ENCODE data around the gene AOPEP.

DNA sequence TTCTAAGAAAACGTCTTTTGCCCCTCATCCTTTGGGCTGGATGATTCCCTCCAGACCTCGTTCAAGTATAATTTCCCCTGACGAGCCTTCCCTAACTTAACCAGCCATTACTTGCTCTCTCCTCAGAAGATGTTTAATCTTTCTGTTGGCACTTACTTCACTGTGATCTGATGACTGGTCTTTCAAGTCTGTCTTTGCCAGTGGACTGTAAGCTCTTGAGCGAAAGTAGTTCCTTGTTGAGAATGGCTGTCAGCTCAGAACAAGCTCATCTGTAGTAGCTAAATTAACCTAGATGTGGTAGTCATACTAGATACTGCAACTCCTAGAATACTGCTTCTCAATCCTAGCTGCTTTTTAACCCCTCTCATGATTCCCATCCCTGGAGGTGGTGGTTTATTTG is 125.0 kb downstream of the AOPEP start:
- TF ChIP-seq POLR2AphosphoS5 (IDR thresholded peaks at IDR 0.05) (no peak), EZH2 (IDR thresholded peaks at IDR 0.05; ENCODE audit: borderline replicate concordance, insufficient read depth, low read length, poor library complexity, severe bottlenecking) (no peak), TAF1 (IDR thresholded peaks at IDR 0.05; ENCODE audit: low read depth) (no peak), SMC3 (conservative IDR thresholded peaks at IDR 0.05; ENCODE audit: poor library complexity) (no peak)
- TF ChIP-seq, protein P1, sequence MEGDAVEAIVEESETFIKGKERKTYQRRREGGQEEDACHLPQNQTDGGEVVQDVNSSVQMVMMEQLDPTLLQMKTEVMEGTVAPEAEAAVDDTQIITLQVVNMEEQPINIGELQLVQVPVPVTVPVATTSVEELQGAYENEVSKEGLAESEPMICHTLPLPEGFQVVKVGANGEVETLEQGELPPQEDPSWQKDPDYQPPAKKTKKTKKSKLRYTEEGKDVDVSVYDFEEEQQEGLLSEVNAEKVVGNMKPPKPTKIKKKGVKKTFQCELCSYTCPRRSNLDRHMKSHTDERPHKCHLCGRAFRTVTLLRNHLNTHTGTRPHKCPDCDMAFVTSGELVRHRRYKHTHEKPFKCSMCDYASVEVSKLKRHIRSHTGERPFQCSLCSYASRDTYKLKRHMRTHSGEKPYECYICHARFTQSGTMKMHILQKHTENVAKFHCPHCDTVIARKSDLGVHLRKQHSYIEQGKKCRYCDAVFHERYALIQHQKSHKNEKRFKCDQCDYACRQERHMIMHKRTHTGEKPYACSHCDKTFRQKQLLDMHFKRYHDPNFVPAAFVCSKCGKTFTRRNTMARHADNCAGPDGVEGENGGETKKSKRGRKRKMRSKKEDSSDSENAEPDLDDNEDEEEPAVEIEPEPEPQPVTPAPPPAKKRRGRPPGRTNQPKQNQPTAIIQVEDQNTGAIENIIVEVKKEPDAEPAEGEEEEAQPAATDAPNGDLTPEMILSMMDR (IDR thresholded peaks at IDR 0.05; ENCODE audit: poor library complexity, severe bottlenecking), result no peak
